ENCODE data around the gene CDKL1.

DNA sequence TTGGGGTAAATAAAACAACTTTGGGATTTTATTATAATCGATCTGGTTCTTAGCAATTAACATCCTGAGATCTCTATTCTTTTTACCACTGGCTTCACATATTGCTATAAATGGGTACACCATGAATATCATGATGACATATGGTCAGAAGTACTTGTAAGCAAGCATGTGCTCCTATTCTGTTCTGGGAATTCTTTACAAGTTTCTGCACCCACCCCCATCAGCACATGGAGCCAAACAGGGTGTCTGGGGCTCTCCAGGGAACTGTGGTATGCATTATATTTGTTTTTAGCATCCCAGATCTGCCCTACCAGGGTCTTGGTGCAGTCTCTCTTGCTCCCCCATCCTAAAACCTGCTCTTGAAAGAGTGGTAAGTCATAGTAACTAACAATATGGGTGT is 53.2 kb downstream of the CDKL1 start:
- TF ChIP-seq CTCF (IDR thresholded peaks at IDR 0.05) (no peak), POLR2A (IDR thresholded peaks at IDR 0.05) (no peak)

All from testis (tissue), 2 donors.